Right hindlimb (tissue), 1 donor: ENCODE data around the gene HIP1R.

Experiments used
- DNase-seq: peaks from one replicate; pipeline ENCODE4 v3.0.0-alpha.2; 2018

The HIP1R gene

DNA sequence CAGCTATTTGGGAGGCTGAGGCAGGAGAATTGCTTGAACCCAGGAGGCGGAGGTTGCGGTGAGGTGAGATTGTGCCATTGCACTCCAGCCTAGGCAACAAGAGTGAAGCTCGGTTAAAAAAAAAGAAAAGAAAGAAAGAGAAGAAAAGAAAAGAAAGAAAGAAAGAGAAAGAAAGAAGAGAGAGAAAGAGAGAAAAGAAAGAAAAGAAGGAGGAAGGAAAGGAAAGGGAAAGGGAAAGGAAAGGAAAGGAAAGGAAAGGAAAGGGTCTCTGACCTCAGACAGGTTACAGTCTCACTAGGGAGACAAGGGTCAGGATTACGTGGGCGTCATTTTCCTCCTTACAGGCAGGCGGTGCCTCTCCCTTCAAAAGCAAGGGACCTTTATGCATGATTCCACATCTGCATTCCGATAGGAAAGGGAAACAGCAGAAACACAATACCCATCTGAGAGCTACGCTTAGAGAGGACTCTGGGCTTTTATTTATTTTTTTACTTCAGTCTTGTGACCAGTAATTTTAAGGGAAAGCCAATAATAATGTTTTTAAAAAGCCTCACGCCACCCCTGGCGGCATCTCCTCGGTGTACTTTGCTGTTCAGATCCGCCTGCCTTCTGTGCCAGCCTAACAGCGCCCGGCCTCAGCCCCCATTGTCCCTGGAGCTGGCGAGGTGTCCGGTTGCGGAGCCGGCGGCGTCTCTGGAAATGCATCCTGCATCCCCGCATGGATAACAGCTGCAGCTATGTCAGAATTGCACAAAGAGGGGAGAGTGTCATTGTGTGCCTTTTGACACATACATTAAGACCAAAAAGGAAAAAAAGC, 945 bp upstream of the HIP1R start:
- peak; percentile 71 for DNase-seq

GRCh38 chr12:122835750-122836026, 431 bp downstream of the HIP1R start:
- no peak for DNase-seq

DNA sequence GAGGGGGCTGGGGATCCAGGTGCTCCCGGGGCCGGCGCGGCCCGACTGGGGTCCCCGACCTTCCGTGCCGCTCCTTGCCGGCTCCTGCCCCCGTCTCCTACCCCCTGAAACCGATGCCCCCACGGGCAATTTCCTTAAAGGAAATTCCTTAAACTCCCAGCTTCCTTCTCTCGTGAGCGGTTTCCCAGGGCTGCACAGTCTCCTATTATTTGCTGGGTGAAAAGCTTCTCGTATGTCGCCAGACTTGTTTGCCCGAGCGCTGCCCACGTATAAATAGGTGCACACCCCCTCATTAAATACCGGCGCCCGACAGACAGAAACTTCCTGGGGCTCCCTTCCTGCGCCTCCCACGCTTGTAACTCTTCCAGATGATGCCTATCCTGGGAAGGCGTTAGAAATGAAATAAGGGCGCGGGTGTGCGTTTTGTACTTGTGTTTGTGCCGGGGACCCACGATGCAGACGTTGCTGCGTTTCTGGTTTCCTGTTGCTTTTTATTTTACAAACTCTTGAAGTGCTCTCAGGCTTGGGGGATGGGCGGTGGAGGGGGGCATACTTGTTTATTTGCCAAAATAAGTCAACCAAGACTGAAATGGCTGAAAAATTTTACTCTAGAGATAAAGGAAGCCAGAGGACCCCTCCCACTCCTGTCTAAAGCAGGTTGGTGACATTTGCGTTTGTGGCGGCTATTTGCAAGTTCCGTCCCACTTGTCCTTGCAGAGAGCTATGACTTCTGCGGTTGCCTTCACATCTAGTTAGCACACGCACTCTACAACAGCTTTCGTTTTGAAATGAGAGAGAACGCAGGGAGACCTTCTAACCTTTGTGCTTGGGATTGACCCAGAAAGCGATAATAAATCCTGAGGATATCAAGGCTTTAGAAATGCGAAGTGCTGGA, 1.0 kb downstream of the HIP1R start:
- no peak for DNase-seq

DNA sequence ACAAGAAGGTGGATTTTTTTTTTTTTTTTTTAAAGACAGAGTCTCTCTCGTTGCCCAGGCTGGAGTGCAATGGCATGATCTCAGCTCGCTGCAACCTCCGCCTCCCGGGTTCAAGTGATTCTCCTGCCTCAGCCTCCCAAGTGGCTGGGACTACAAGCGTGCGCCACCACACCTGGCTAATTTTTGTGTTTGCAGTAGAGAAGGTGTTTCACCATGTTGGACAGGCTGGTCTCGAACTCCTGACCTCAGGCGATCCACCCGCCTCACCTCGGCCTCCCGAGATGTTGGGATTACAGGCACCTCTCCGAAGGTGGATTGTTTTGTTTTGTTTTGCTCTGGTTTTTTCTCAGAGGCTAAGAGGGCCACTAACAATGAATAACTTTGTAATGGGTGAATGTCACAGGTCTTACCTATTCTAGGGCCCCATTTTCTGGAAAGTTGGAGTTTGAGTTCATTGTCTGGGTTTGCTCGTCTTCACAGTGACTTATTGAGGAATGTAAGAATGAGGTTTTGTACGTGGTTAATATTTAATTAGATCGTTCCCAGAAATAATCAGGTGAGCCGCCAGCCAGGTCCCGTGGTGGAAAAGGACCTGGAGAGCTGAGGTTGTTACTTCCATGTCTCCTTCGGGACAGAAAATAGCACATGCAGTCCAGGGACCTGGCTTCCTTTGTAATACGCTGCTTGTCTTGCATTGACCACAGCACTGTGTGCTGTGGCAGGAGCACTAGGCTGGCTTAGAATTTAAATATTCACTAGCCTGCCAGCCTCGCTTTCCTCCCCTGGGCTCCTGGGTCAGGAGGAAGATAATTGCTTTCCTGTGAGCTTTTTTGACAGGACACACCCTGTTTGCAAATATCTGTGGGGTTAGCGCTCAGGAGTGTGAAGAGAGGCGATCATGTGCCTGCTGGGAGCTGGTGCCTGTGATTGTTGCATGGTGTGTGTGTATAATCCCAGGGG, 2.3 kb downstream of the HIP1R start:
- no peak for DNase-seq

DNA sequence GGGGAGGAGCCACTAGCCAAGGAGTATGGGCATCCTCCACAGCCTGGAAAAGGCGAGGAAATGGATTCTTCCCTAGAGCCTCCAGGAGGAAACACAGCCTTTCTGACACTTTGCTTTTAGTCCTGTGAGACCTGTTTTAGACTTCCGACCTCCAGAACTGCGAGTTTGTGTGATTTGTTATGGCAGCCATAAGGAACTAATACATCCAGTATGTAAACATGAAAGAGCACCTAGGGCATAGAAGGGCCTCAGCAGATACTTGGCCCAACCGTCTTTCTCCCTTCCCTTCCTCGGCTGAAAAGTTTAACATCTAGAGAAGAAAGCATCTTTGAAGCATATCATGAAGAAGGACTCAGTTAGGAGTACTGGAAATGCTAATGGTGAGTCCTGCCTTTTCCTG, 3.6 kb downstream of the HIP1R start:
- DNase-seq: no peak

- DNase-seq: no peak
Measured at GRCh38 chr12:122839907-122840554, 4.8 kb downstream of the HIP1R start.

DNA sequence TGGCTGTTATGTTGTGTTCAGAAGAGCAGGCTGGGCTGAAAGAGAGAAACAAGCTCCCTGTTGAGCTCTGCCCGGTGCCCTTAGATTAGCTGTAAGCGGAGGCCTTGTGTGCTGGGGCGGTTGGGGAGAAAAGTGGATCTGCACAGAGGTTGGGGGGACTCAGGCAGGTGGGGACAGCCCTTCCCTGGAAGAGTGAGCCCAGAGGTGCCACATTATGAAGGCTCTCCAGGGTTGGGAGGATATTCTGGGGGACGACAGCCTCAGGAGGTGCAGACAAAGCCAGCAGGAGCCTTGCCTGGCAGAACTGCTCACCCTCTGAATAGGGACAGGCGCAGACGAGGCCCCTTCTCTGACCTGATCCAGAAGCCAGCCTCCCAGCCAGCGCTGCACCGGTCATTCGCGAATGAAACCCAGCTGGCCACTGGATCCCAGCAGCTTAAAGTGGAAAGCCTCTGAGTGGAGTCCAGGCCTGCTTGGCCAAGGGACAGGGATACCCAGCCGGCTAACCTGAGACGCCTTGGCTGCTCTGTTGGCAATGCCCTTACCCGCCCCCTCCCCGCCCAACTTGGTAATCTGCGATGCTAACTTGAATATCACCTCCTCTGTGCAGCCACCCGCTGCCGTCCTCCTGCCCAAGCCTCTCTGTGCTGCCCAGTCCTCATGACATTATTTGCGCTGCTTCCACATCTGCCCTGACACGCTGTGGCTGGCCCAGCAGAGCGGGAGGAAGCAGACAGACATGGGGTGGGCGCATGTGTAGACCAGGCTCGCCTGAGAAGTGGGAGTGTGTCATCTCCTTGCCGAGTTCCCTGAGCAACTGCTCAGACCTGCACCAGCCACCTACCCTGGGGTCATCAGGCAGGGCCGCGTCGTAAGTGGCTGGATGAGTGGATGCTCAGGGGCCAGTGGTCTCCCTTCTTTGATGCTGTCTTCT, 5.6 kb downstream of the HIP1R start:
- DNase-seq: no peak

DNA sequence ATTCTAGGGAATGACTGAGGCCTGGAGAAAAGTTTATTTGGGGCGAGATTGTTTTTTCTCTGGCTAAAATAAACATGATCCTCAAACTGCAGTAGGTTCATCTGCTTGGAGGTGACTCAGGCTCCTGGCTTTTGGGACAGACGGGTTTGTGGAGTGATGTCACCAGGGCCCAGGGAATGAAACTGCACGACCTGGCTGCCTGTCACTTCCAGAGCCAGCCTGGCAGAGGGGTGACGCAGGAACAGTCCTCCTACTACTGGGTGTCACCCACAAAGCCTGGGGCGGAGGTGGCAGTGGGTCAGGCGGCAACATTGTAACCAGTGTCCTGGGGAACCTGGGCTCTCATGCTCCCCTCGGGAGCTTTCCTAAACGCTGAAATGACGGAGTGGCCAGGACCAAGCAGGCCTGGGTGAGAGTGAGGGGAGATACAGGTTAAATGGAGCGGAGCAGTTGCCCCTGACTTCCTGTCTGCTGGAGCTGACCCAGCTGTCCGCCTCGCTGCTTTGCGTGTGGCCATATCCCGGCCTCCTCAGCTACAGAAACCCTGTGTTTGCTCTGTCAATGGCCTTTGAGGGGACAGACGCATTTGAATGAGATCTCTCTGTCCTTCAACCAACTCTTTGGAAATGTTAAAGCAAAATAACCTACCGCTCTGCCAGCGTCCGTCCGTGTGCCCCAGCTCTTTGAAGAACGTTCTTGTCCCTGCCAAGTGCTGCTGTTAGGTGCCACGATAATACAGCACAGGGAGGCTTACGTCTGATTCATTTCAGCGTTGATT, 6.5 kb downstream of the HIP1R start:
- DNase-seq: no peak

- DNase-seq: no peak
Measured at GRCh38 chr12:122842505-122843405, 7.5 kb downstream of the HIP1R start.

DNA sequence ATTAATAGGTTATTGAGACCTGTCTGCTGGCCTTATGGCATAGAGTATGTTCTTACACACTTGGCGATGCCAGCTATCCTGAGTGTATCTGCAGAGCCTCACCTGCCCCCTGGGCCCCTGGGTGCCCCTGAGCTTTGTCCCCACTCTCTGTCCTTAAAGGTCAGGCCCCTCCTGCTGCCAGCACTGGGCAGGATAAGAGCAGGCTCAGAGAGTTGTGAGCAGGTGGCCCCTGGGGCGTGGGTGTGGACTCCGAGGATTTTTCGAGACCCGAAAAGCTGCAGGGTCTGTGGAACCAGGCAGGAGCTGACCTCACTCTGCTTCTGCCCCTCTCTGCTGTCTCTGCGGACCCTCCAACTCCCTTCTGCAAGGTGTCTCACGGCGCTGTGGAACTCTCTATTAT, 8.2 kb downstream of the HIP1R start:
- no peak for DNase-seq

DNA sequence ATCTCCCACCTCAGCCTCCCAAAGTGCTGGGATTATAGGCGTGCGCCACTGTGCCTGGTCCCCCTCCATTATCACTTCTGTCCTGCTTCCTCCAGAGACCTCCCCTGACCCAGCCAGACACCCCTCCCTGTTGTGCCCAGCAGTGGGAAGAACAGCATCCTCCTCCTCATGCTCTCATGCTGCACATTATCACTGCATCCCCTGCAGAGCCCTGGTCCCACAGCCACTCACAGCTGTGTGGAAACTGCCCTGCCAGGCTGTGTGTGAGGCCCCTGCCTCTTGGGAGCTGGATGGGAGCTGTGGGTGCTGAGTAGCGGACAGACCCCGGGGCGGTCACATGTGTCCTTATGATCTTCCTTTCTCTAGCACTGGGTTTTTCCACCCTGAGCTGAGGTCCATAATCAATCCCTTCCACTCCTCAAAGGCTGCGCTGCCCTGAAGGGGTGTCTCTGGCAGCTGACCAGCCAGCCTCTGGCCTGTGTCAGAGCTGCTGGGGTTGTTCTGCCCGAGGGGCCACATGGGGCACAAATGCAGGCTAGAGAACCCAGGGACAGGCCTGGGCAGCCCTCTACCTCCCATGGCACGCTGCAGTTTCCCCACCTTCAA, 9.2 kb downstream of the HIP1R start:
- DNase-seq: no peak

DNA sequence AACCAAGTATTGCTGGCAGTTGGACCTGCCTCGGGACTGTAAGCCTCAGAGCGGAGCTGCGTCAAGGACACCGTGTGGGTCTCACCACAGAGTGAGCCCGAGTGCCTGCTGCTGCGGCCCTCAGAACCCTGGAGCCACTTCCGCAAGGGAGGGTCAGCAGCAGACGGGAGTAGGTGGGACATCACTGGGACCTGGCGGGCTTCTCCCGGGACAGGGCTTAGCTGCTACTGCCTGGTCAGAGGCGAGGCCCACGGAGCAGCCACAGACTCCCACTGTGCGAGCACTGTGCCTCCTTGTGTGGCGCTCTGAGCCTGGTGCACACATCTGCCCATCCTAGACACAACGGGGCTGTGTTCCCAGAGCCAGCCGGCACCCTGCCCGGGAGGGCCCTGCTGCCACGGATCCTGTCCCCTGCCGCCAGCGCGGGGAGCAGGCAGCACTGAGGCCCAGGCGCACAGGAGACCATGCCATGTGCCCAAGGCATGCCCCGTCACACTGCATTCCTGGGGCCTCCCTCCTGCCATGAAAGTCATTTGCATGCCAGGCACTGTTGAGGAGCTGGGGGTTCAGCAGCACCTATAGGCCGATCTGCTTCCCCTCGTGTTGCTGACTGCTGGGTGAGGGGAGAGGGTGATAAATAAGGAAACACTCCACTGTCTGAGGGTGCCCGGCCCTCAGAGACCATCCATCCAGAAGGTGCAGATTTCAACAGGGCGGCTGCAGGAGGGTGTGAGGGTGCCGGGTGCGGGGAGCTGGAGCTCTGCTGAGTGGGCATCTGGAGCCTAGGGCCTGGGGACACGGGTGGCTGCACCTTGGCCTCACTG, 10.0 kb downstream of the HIP1R start:
- no peak for DNase-seq

- DNase-seq: no peak
Measured at GRCh38 chr12:122845865-122846621, 10.8 kb downstream of the HIP1R start.

DNA sequence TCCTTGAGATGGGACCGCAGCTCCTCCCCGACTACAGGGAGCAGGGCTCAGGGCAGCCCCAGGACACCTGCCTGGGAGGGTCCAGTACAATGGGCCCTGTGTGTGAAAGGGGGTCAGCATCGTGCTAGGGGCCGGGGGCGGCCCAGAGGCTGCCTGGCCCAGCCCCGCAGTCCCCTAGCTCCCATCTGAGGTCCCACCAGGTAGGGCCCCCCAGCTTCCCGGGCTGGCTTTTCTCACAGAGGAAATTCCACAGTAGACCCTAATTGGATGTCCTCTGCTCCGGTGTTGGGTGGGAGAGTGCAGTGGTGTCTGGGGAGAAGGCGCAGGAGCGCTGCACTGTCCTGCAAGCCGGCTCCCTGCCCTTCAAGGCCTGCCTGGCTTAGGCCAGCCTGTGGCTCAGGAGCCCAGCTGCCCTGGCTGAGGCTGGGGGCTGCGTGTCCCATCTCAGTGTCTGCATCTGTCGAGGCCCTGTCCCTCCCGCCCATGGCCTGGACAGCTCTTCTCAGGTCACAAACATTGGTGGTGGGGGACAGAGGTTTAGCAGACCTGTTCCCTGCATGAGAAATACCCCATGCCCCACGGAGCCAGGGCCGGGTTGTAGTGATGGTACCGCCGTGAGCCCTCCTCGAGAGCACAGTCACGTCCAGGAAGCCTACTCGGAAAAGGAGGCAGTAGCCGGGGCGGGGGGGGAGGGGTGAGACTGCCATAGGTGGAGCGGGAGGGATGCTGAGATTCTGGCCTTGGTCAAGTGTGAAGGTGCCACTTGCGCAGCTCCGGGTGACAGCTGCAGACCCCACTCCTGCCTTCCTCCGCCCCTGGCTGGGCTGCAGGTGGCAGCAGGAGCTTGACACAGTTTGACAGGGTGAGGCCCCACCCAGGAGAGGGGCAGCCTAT, 11.6 kb downstream of the HIP1R start:
- DNase-seq: no peak

DNA sequence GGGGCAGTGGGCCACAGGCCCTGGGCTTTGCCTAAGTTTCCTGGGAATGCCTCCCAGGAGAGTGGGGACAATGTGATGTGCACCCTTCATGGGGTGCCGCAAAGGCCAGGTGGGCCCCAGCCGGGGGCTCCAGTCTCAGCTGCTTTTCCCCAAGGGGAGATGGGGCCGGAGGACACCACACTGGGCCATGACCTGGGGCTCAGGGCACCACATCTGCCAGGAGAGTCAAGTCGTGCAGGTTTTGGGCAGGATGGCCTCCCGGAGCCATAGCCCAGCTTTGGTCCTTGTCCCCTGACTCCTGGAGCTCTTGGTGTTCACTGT, 12.2 kb downstream of the HIP1R start:
- no peak for DNase-seq

- DNase-seq: no peak
Measured at GRCh38 chr12:122847921-122848421, 12.7 kb downstream of the HIP1R start.
